GM12865 (cell line): ENCODE measurements around the gene C5orf22.

ENCODE experiments used
- DNase-seq: peaks from one replicate; pipeline ENCODE4 v3.0.0; 2010; ENCODE audit warnings: low read depth
- H3K4me3 ChIP-seq: 2 replicates; pipeline ENCODE4 v1.5.1; 2011; ENCODE audit warnings: mild to moderate bottlenecking, low read depth, low read length, control low read depth
- CTCF ChIP-seq: IDR thresholded peaks from 2 replicates; pipeline ENCODE4 v1.5.1; 2011; ENCODE audit warnings: low read length, control low read depth, low read depth, inconsistent platforms; ENCODE audit not compliant: insufficient read depth; ENCODE audit errors: missing control alignments

The C5orf22 gene

GRCh38 chr5:31581498-31582099, 49.5 kb downstream of the C5orf22 start:
- no peak overlapping the region for H3K4me3 ChIP-seq
- DNase-seq, result peak; percentile 38
- TF ChIP-seq CTCF, result peak; percentile 11

GRCh38 chr5:31583129-31583528, 51.0 kb downstream of the C5orf22 start:
- H3K4me3 ChIP-seq, result no peak overlapping the region
- DNase-seq, result no peak
- no peak for TF ChIP-seq CTCF

- no peak for DNase-seq
- TF ChIP-seq CTCF, result no peak
- no peak overlapping the region for H3K4me3 ChIP-seq
Observed at GRCh38 chr5:31585166-31585894, 53.2 kb downstream of the C5orf22 start.

GRCh38 chr5:31585895-31586270, 53.8 kb downstream of the C5orf22 start:
- DNase-seq, result no peak
- no peak for TF ChIP-seq CTCF
- H3K4me3 ChIP-seq, result no peak overlapping the region

GRCh38 chr5:31587546-31587945, 55.4 kb downstream of the C5orf22 start:
- H3K4me3 ChIP-seq, result no peak overlapping the region
- no peak for TF ChIP-seq CTCF
- DNase-seq, result no peak

- no peak overlapping the region for H3K4me3 ChIP-seq
- no peak for DNase-seq
- TF ChIP-seq CTCF, result no peak
Observed at GRCh38 chr5:31593665-31594064, 61.6 kb downstream of the C5orf22 start.

GRCh38 chr5:31596354-31596753, 64.3 kb downstream of the C5orf22 start:
- H3K4me3 ChIP-seq, result no peak overlapping the region
- no peak for TF ChIP-seq CTCF
- DNase-seq, result no peak
